ENCODE data around the gene SHISA7. TPM values are rescaled to one million over a fixed set of nuclear protein-coding genes. Genes with fewer than 3 reads are reported as not detected.
A peak's percentile ranks its signal among the peaks of the same experiment; 100 is the strongest.

The SHISA7 gene
- total and polyA plus RNA-seq, 8 donors = not detected

DNA sequence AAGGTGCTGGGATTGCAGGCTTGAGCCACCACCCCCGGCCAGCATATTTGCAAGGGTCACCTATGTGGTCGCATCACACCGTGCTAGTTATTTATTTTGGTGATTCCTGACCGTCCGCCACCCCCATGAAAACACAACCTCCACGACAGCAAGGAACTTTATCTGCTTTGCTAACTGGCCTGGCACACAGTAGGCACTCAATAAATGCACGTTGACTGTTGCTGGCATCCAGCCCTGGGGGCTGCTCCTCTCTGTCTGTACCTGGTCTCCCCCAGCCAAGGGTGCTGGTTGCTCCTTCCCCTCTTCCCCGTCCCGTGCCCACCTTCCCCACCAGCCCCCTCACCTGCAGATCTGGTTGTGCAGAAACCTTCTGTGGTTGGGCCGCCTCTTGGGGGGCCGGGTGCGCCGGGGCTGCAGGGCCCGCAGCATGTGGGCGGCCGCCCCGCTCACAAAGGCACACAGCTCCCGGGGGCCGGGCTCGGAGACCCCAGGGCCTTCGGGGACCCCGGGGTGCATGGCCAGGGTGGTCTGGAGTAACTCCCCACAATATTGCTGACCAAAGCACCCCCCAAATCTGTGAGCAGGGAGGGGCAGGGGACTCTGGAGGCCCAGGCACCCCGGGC, 21.1 kb upstream of the SHISA7 start:
- no peak overlapping the region for H3K4me3 ChIP-seq
- H3K27me3 ChIP-seq = no peaks in the 10 kb centered on the region
- TF ChIP-seq, protein P1, sequence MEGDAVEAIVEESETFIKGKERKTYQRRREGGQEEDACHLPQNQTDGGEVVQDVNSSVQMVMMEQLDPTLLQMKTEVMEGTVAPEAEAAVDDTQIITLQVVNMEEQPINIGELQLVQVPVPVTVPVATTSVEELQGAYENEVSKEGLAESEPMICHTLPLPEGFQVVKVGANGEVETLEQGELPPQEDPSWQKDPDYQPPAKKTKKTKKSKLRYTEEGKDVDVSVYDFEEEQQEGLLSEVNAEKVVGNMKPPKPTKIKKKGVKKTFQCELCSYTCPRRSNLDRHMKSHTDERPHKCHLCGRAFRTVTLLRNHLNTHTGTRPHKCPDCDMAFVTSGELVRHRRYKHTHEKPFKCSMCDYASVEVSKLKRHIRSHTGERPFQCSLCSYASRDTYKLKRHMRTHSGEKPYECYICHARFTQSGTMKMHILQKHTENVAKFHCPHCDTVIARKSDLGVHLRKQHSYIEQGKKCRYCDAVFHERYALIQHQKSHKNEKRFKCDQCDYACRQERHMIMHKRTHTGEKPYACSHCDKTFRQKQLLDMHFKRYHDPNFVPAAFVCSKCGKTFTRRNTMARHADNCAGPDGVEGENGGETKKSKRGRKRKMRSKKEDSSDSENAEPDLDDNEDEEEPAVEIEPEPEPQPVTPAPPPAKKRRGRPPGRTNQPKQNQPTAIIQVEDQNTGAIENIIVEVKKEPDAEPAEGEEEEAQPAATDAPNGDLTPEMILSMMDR (IDR thresholded peaks at IDR 0.05) = no peak
- TF ChIP-seq POLR2AphosphoS5 (IDR thresholded peaks at IDR 0.05) = no peak
- TF ChIP-seq POLR2A (IDR thresholded peaks at IDR 0.05) = no peak
- TF ChIP-seq EP300 (IDR thresholded peaks at IDR 0.05) = no peak
- H3K4me1 ChIP-seq = peaks cover 17 to 39% (median 38%) of the 10 kb centered on the region in 4 donors
- 60 to 83% (median 71%) methylated on average over 17 to 23 of the region's 23 CpGs for WGBS, 5 donors
- H3K9me3 ChIP-seq = no peaks in the 10 kb centered on the region
- intact Hi-C loops (cut with DNase I; ENCODE audit: low total_unique reads) = no loop called here
- H3K36me3 ChIP-seq = no peaks in the 10 kb centered on the region
- no peak for DNase-seq
- no peak overlapping the region for H3K27ac ChIP-seq

DNA sequence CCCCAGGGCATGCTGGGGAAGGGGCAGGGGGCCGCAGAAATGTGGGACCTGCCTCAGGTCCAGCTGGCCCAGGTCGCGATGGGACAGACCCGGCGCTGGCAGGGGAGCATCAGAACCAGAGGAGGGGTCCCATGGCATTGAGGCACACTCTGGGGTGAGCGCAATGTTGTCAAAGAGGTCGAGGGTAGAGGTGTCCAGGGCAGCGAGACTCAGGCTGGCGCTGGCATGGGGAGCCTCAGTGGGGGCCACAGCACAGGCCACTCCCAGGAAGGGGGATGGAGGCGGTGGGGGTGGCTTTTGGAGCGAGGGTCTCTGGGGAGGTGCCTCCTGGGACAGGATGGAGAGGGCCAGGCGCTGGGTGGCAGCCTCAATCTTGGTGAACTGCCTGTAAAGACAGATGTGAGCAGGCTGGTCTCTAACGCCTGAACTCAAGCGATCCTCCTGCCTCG, 20.5 kb upstream of the SHISA7 start:
- intact Hi-C loops (cut with DNase I; ENCODE audit: low total_unique reads) = no loop called here
- WGBS, 5 donors = 64 to 77% (median 74%) methylated on average over 10 to 15 of the region's 15 CpGs
- Histone ChIP-seq H3K27me3 (no peaks in the 10 kb centered on the region), H3K9me3 (no peaks in the 10 kb centered on the region), H3K4me3 (no peak overlapping the region), H3K27ac (no peak overlapping the region), H3K4me1 (peaks cover 17 to 39% (median 38%) of the 10 kb centered on the region in 4 donors), H3K36me3 (no peaks in the 10 kb centered on the region)
- TF ChIP-seq POLR2AphosphoS5 (IDR thresholded peaks at IDR 0.05) = no peak
- no peak for TF ChIP-seq POLR2A (IDR thresholded peaks at IDR 0.05)
- no peak for DNase-seq

DNA sequence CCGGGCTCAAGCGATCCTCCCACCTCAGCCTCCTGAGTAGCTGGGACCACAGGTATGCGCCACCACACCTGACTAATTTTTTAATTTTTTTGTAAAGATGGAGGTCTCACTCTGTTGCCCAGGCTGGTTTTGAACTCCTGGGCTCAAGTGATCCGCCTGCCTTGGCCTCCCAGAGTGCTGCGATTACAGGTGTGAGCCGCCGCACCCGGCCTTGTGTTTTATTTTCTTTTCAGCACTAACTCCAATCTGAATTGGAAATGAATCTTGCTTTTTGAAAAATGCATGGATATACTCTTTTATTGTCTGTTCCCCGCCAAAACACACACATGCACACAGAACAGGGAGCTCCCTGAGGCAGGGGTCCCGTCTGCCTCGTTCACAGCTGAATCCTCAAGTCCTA, 19.6 kb upstream of the SHISA7 start:
- H3K9me3 ChIP-seq = no peaks in the 10 kb centered on the region
- H3K36me3 ChIP-seq = no peaks in the 10 kb centered on the region
- intact Hi-C loops (cut with DNase I; ENCODE audit: low total_unique reads) = no loop called here
- TF ChIP-seq, protein P1 (IDR thresholded peaks at IDR 0.05) = no peak
- no peak for TF ChIP-seq EP300 (IDR thresholded peaks at IDR 0.05)
- TF ChIP-seq POLR2A (IDR thresholded peaks at IDR 0.05) = no peak
- TF ChIP-seq POLR2AphosphoS5 (IDR thresholded peaks at IDR 0.05) = no peak
- H3K4me3 ChIP-seq = peak overlapping the region in 1 of 4 donors; percentile 76
- 80 to 83% (median 82%) methylated on average over 11 of the region's 11 CpGs for WGBS, 5 donors
- H3K4me1 ChIP-seq = peaks cover 17 to 34% (median 33%) of the 10 kb centered on the region in 4 donors
- DNase-seq = no peak
- no peak overlapping the region for H3K27ac ChIP-seq
- H3K27me3 ChIP-seq = no peaks in the 10 kb centered on the region

DNA sequence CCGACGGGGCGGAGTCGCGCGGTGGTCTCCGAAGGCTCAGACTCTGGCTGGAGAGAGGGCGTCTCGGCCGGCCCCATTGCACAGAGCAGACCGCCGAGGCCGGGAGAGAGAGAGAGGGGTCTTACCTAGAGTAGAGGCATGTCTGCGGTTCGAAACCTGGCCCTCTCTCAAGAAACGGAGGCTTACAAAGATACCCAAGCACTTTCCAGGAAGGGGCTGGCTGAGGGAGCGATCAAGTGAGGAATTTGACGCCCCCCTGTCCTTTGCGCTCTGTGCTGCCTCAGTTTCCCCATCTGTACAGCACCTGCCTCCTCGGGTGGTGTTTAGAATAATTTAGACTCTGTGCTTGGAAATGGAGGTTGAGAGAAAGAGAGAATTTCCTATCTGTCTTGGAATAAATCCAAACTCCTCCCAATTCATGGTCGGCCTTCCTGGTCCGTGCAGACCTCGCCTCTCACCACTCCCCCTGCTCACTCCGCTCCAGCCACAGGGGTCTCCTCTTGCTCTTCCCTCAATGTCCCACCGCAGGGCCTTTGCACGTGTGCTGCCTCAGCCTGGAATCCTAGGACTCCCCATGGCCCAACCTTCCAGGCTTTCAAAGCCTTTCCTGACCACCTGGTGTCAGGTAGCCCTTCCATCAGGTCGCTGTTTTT, 19.0 kb upstream of the SHISA7 start:
- H3K27ac ChIP-seq = peak overlapping the region; percentile 67 to 96 (median 94)
- peak in 1 of 2 donors; percentile 82 for DNase-seq
- H3K27me3 ChIP-seq = no peaks in the 10 kb centered on the region
- intact Hi-C loops (cut with DNase I; ENCODE audit: low total_unique reads) = no loop called here
- peaks cover 0 to under 1% (median 0%) of the 10 kb centered on the region in 4 donors for H3K36me3 ChIP-seq
- 11 to 21% (median 12%) methylated on average over 16 to 27 of the region's 27 CpGs for WGBS, 5 donors
- TF ChIP-seq POLR2AphosphoS5 (IDR thresholded peaks at IDR 0.05) = peak in 1 of 3 donors; percentile 52
- no peak for TF ChIP-seq POLR2A (IDR thresholded peaks at IDR 0.05)
- H3K4me3 ChIP-seq = peak overlapping the region; percentile 76 to 85 (median 82)
- H3K4me1 ChIP-seq = peaks cover 17 to 31% (median 28%) of the 10 kb centered on the region in 4 donors
- no peaks in the 10 kb centered on the region for H3K9me3 ChIP-seq

DNA sequence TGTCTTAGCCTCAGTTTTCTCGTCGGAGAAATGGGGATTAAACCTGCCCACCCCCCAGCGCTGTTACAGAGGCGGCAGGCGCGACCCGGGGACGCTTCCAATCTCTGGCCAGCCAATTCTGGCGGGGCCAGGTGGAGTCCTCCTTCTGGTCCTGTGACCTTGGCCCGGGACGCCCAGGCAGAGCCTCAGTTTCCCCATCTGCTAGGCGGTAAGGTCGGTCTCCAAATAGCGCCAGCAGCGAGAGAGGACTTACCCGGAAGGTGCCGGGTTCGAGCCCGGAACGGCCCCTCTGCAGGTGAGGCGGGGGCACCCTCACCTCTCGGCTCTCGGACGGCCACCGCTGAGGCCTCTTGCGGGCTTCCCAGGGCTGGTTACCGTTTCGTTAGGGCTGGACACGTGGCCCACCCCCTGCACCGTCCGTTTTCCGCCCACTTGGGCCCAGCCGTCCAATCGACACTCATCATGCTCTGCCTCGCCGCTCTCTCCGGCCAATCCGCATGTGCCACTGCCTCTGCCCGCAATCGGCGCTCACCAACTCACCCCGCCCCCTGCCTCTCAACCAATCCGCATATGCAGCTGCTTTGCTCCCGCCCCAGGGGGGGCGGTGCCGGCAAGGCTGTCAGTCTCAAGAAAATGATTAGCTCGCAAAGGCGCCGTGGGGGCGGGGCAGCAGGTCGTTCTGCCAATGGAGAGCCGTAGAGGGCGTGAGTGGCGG, 18.3 kb upstream of the SHISA7 start, which contains the start of gene ISOC2:
Gene ISOC2 (minus strand): TSS at position 384 of the 715 bp plus-strand sequence. CDS start 5,156 bp downstream, outside the sequence.
- TF ChIP-seq POLR2A (IDR thresholded peaks at IDR 0.05) = no peak
- peak; percentile 4 to 71 (median 71) for TF ChIP-seq POLR2AphosphoS5 (IDR thresholded peaks at IDR 0.05)
- TF ChIP-seq, protein P1 (IDR thresholded peaks at IDR 0.05) = no peak
- TF ChIP-seq EP300 (IDR thresholded peaks at IDR 0.05) = no peak
- Histone ChIP-seq H3K4me3 (peak within 1 kb of the TSS; percentile 76 to 85 (median 82)), H3K27ac (peak within 1 kb of the TSS; percentile 91 to 96 (median 94)), H3K9me3 (no peaks in the 10 kb centered on the region), H3K4me1 (peaks cover 17 to 31% (median 28%) of the 10 kb centered on the region in 4 donors), H3K36me3 (peaks cover 0 to 7% (median 4%) of the 10 kb centered on the region in 4 donors), H3K27me3 (no peaks in the 10 kb centered on the region)
- intact Hi-C loops (cut with DNase I; ENCODE audit: low total_unique reads) = no loop called here
- WGBS, 5 donors = 0 to 7% (median 1%) methylated on average over 35 to 54 of the region's 54 CpGs
- peak; percentile 100 for DNase-seq
